Fibroblast of the aortic adventitia (primary cell): ENCODE measurements around the gene TRAF1. TPM values are rescaled to one million over a fixed set of nuclear protein-coding genes. Genes with fewer than 3 reads are reported as not detected.

Experiments used
- DNase-seq: peaks from one replicate; pipeline ENCODE4 v3.0.0-alpha.2; 2010; ENCODE audit warnings: low read depth
- H3K4me3 ChIP-seq: 2 replicates; pipeline ENCODE4 v1.5.1; 2011; ENCODE audit warnings: low read depth, mild to moderate bottlenecking, control low read depth, low read length, moderate library complexity
- CTCF ChIP-seq: IDR thresholded peaks from 2 replicates; pipeline ENCODE4 v1.5.1; 2011; ENCODE audit warnings: mild to moderate bottlenecking, low read length, control low read depth, inconsistent platforms; ENCODE audit not compliant: insufficient read depth
- total RNA-seq: library from RNA; depleted of rRNA; stranded (reverse); fragments of >200 nt; gene quantifications from 2 replicates; pipeline ENCODE4 v1.2.3, GENCODE V29; 2012; ENCODE audit warnings: low replicate concordance

Gene TRAF1
- total RNA-seq, 1 donor: 8.5 TPM

- TF ChIP-seq CTCF: no peak
- no peak overlapping the region for H3K4me3 ChIP-seq
- DNase-seq: no peak
Measured at GRCh38 chr9:120875195-120875565, 51.4 kb downstream of the TRAF1 start.

- no peak for TF ChIP-seq CTCF
- DNase-seq: no peak
- no peak overlapping the region for H3K4me3 ChIP-seq
Measured at GRCh38 chr9:120874226-120875194, 52.1 kb downstream of the TRAF1 start.

GRCh38 chr9:120873512-120873911 is 53.1 kb downstream of the TRAF1 start:
- DNase-seq: no peak
- TF ChIP-seq CTCF: no peak

GRCh38 chr9:120872791-120873502 is 53.6 kb downstream of the TRAF1 start:
- no peak overlapping the region for H3K4me3 ChIP-seq
- TF ChIP-seq CTCF: no peak
- no peak for DNase-seq

More at GRCh38 chr9:120873512-120873911, 53.1 kb downstream of the TRAF1 start:
- no peak overlapping the region for H3K4me3 ChIP-seq

GRCh38 chr9:120870206-120870605 is 56.4 kb downstream of the TRAF1 start:
- no peak overlapping the region for H3K4me3 ChIP-seq
- no peak for TF ChIP-seq CTCF
- DNase-seq: no peak

- no peak overlapping the region for H3K4me3 ChIP-seq
- TF ChIP-seq CTCF: no peak
- DNase-seq: no peak
Measured at GRCh38 chr9:120869726-120870125, 56.9 kb downstream of the TRAF1 start.
